ENCODE results near the gene PRIMPOL. TPM values are rescaled to one million over a fixed set of nuclear protein-coding genes. Genes with fewer than 3 reads are reported as not detected.
"Not testable (repeated sequence)": the region's sequence is repeated elsewhere in the genome, so short reads cannot be mapped to it uniquely, and the experiment has no call there.

The PRIMPOL gene, protein sequence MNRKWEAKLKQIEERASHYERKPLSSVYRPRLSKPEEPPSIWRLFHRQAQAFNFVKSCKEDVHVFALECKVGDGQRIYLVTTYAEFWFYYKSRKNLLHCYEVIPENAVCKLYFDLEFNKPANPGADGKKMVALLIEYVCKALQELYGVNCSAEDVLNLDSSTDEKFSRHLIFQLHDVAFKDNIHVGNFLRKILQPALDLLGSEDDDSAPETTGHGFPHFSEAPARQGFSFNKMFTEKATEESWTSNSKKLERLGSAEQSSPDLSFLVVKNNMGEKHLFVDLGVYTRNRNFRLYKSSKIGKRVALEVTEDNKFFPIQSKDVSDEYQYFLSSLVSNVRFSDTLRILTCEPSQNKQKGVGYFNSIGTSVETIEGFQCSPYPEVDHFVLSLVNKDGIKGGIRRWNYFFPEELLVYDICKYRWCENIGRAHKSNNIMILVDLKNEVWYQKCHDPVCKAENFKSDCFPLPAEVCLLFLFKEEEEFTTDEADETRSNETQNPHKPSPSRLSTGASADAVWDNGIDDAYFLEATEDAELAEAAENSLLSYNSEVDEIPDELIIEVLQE
- total RNA-seq = 10 to 100 TPM; 16.0 to 21.6 TPM

- H3K9me3 ChIP-seq = no peaks in the 10 kb centered on the region
- no peaks in the 10 kb centered on the region for H3K27me3 ChIP-seq
- peak within 1 kb of the TSS; percentile 85 for H3K4me3 ChIP-seq
- TF ChIP-seq, protein P1, sequence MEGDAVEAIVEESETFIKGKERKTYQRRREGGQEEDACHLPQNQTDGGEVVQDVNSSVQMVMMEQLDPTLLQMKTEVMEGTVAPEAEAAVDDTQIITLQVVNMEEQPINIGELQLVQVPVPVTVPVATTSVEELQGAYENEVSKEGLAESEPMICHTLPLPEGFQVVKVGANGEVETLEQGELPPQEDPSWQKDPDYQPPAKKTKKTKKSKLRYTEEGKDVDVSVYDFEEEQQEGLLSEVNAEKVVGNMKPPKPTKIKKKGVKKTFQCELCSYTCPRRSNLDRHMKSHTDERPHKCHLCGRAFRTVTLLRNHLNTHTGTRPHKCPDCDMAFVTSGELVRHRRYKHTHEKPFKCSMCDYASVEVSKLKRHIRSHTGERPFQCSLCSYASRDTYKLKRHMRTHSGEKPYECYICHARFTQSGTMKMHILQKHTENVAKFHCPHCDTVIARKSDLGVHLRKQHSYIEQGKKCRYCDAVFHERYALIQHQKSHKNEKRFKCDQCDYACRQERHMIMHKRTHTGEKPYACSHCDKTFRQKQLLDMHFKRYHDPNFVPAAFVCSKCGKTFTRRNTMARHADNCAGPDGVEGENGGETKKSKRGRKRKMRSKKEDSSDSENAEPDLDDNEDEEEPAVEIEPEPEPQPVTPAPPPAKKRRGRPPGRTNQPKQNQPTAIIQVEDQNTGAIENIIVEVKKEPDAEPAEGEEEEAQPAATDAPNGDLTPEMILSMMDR (IDR thresholded peaks at IDR 0.05) = no peak
- no peaks in the 10 kb centered on the region for H3K36me3 ChIP-seq
- peak; percentile 98 for DNase-seq
- peak within 1 kb of the TSS; percentile 99 for H3K27ac ChIP-seq
- peaks cover 7% of the 10 kb centered on the region for H3K4me1 ChIP-seq
- intact Hi-C loops (cut with DNase I) = loop anchor here (10.0 kb wide), 1 partner anchor 86 kb away; the partner anchor contains the start of gene CENPU
- H3K9ac ChIP-seq (ENCODE audit: low read depth in 2 of 2, low read length in 2 of 2) = peak within 1 kb of the TSS; percentile 88 to 97
Measured at GRCh38 chr4:184649026-184649970, at the start of gene PRIMPOL, which contains the start of gene CASP3. Gene PRIMPOL, plus strand, starts transcription at chr4:184649738. Its CDS starts 7,403 bp downstream, at chr4:184657141. Gene CASP3, minus strand, starts transcription at chr4:184649447. Its CDS starts 10,994 bp downstream, at chr4:184638453.

GRCh38 chr4:184600982-184601381 is 48.6 kb upstream of the PRIMPOL start:
- H3K27me3 ChIP-seq; H3K9ac ChIP-seq (ENCODE audit: low read depth in 2 of 2, low read length in 2 of 2); DNase-seq; H3K4me3 ChIP-seq; H3K36me3 ChIP-seq; H3K4me1 ChIP-seq; H3K9me3 ChIP-seq; intact Hi-C loops (cut with DNase I); H3K27ac ChIP-seq: not testable (repeated sequence)

DNA sequence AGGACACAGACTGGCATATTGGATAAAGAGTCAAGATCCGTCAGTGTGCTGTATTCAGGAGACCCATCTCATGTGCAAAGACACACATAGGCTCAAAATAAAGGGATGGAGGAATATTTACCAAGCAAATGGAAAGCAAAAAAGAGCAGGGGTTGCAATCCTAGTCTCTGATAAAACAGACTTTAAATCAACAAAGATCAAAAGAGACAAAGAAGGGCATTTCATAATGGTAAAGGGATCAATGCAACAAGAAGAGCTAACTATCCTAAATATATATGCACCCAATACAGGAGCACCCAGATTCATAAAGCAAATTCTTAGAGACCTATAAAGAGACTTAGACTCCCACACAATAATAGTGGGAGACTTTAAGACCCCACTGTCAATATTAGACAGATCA is 46.7 kb upstream of the PRIMPOL start:
- H3K4me3 ChIP-seq; H3K27me3 ChIP-seq; H3K4me1 ChIP-seq; DNase-seq; intact Hi-C loops (cut with DNase I); H3K36me3 ChIP-seq; H3K27ac ChIP-seq; H3K9ac ChIP-seq (ENCODE audit: low read depth in 2 of 2, low read length in 2 of 2); H3K9me3 ChIP-seq: not testable (repeated sequence)

- H3K9me3 ChIP-seq; H3K27me3 ChIP-seq; DNase-seq; H3K36me3 ChIP-seq; H3K4me1 ChIP-seq; intact Hi-C loops (cut with DNase I); H3K27ac ChIP-seq; H3K9ac ChIP-seq (ENCODE audit: low read depth in 2 of 2, low read length in 2 of 2); H3K4me3 ChIP-seq: not testable (repeated sequence)
Measured at GRCh38 chr4:184607429-184607828, 42.1 kb upstream of the PRIMPOL start.

GRCh38 chr4:184612074-184612473 is 37.5 kb upstream of the PRIMPOL start:
- H3K9me3 ChIP-seq = no peaks in the 10 kb centered on the region
- no peaks in the 10 kb centered on the region for H3K27me3 ChIP-seq
- intact Hi-C loops (cut with DNase I) = no loop called here
- H3K4me1 ChIP-seq = no peaks in the 10 kb centered on the region
- no peak overlapping the region for H3K27ac ChIP-seq
- H3K9ac ChIP-seq (ENCODE audit: low read depth in 2 of 2, low read length in 2 of 2) = no peak overlapping the region
- TF ChIP-seq, protein P1 (IDR thresholded peaks at IDR 0.05) = no peak
- no peak for DNase-seq
- H3K4me3 ChIP-seq = no peak overlapping the region
- no peaks in the 10 kb centered on the region for H3K36me3 ChIP-seq

- intact Hi-C loops (cut with DNase I) = no loop called here
- no peak overlapping the region for H3K4me3 ChIP-seq
- no peaks in the 10 kb centered on the region for H3K36me3 ChIP-seq
- no peak overlapping the region for H3K27ac ChIP-seq
- TF ChIP-seq, protein P1 (IDR thresholded peaks at IDR 0.05) = no peak
- no peaks in the 10 kb centered on the region for H3K27me3 ChIP-seq
- H3K4me1 ChIP-seq = no peaks in the 10 kb centered on the region
- no peaks in the 10 kb centered on the region for H3K9me3 ChIP-seq
- H3K9ac ChIP-seq (ENCODE audit: low read depth in 2 of 2, low read length in 2 of 2) = no peak overlapping the region
- no peak for DNase-seq
Measured at GRCh38 chr4:184613405-184613804, 36.1 kb upstream of the PRIMPOL start.
